Astrocyte (in vitro differentiated cells and primary cell): ENCODE measurements around the gene ART3. TPM values are rescaled to one million over a fixed set of nuclear protein-coding genes. Genes with fewer than 3 reads are reported as not detected.
A peak's percentile ranks its signal among the peaks of the same experiment; 100 is the strongest.

ENCODE experiments used
- DNase-seq: peaks from one replicate; pipeline ENCODE4 v3.0.0-alpha.2; 2010; ENCODE audit warnings: low read depth
- FAIRE-seq: peaks from 2 replicates; lab custom pipeline; 2011; peaks lifted over from hg19 to GRCh38; lab: Jason Lieb, UNC
- H2AFZ ChIP-seq: 2 replicates; pipeline ENCODE4 v1.6.0; 2012; ENCODE audit warnings: low read depth, low read length, inconsistent platforms
- H3K27ac ChIP-seq: 2 replicates; pipeline ENCODE4 v1.5.1; 2011; ENCODE audit warnings: low read depth, low read length, inconsistent platforms
- H3K27me3 ChIP-seq: 2 replicates; pipeline ENCODE4 v1.6.0; 2011; ENCODE audit warnings: low read length, inconsistent platforms; ENCODE audit not compliant: insufficient read depth
- H3K36me3 ChIP-seq: 2 replicates; pipeline ENCODE4 v1.5.1; 2011; ENCODE audit warnings: low read length, inconsistent platforms; ENCODE audit not compliant: insufficient read depth
- H3K4me1 ChIP-seq: 2 replicates; pipeline ENCODE4 v1.5.1; 2011; ENCODE audit warnings: low read length, inconsistent platforms; ENCODE audit not compliant: insufficient read depth
- H3K4me2 ChIP-seq: 2 replicates; pipeline ENCODE4 v1.6.0; 2012; ENCODE audit warnings: low read length, inconsistent platforms
- H3K4me3 ChIP-seq: 2 replicates; pipeline ENCODE4 v1.5.1; 2011; ENCODE audit warnings: low read depth, mild to moderate bottlenecking, low read length, inconsistent platforms; ENCODE audit not compliant: insufficient read depth
- H3K79me2 ChIP-seq: 2 replicates; pipeline ENCODE4 v1.6.0; 2012; ENCODE audit warnings: mild to moderate bottlenecking, low read length, inconsistent platforms; ENCODE audit not compliant: insufficient read depth
- H3K9ac ChIP-seq: 2 replicates; pipeline ENCODE4 v1.6.0; 2012; ENCODE audit warnings: mild to moderate bottlenecking, low read length, inconsistent platforms
- H3K9me3 ChIP-seq: 2 replicates; pipeline ENCODE4 v1.5.1; 2012; ENCODE audit warnings: low read depth, mild to moderate bottlenecking, low read length, inconsistent platforms; ENCODE audit not compliant: insufficient read depth
- H4K20me1 ChIP-seq: 2 replicates; pipeline ENCODE4 v1.6.0; 2012; ENCODE audit warnings: low read length, inconsistent platforms; ENCODE audit not compliant: insufficient read depth
- H3K27ac Mint-ChIP-seq: one replicate; pipeline ENCODE4 v1.8.0; 2021; ENCODE audit warnings: mild to moderate bottlenecking, mixed read lengths; ENCODE audit not compliant: unreplicated experiment
- H3K27me3 Mint-ChIP-seq: one replicate; pipeline ENCODE4 v1.8.0; 2021; ENCODE audit warnings: low read depth, mixed read lengths; ENCODE audit not compliant: unreplicated experiment
- H3K36me3 Mint-ChIP-seq: one replicate; pipeline ENCODE4 v1.8.0; 2021; ENCODE audit warnings: low read depth, mixed read lengths; ENCODE audit not compliant: unreplicated experiment
- H3K4me1 Mint-ChIP-seq: one replicate; pipeline ENCODE4 v1.8.0; 2021; ENCODE audit warnings: low read depth, mixed read lengths; ENCODE audit not compliant: unreplicated experiment
- H3K4me3 Mint-ChIP-seq: one replicate; pipeline ENCODE4 v1.8.0; 2021; ENCODE audit warnings: mild to moderate bottlenecking, moderate library complexity, mixed read lengths; ENCODE audit not compliant: unreplicated experiment
- H3K9me3 Mint-ChIP-seq: one replicate; pipeline ENCODE4 v1.8.0; 2021; ENCODE audit warnings: mild to moderate bottlenecking, mixed read lengths; ENCODE audit not compliant: unreplicated experiment
- EZH2 ChIP-seq: IDR thresholded peaks from 2 replicates; pipeline ENCODE4 v1.6.1; 2012; ENCODE audit warnings: mild to moderate bottlenecking, low read length, inconsistent platforms; ENCODE audit not compliant: insufficient read depth
- total RNA-seq: library from RNA; stranded (reverse); gene quantifications from 2 replicates; pipeline ENCODE4 v1.2.1, GENCODE V29; 2021
- TF ChIP-seq, protein P1 (sequence below): IDR thresholded peaks from 2 replicates; pipeline ENCODE4 v1.5.1; 2011; ENCODE audit warnings: low read depth, mild to moderate bottlenecking, inconsistent platforms, low read length, moderate library complexity; ENCODE audit not compliant: insufficient read depth

Gene ART3
- total RNA-seq, 1 donor from 2014 or later = not detected

DNA sequence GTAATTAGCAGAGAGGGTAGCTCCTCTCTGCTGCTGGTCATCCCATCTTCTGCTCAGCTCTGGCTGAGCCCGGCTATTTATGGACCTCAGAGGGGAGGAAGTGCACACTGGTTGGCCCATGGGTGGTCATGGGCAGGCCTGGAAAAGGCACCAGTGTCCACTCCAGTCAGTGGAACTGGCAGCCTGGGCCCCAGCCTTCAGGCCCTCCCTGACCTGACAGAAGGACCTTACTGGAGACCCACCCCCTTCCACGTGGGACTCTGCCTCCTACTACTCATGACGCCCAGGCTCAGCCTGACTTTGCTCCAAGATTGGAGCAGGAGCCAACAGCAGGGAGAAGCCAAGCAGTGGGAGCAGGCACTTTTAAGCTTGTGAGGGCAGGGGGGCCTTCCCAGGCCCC lies 8.0 kb upstream of the ART3 start:
- FAIRE-seq = no peak
- no peaks in the 10 kb centered on the region for H3K36me3 Mint-ChIP-seq
- Histone ChIP-seq H3K4me2 (no peak overlapping the region), H3K9me3 (no peaks in the 10 kb centered on the region), H3K4me1 (no peaks in the 10 kb centered on the region), H3K27me3 (peaks cover under 1% of the 10 kb centered on the region), H3K79me2 (no peaks in the 10 kb centered on the region), H3K4me3 (no peak overlapping the region), H3K27ac (no peak overlapping the region), H3K36me3 (no peaks in the 10 kb centered on the region), H2AFZ (no peak overlapping the region), H3K9ac (no peak overlapping the region), H4K20me1 (no peaks in the 10 kb centered on the region)
- no peaks in the 10 kb centered on the region for H3K4me1 Mint-ChIP-seq
- no peaks in the 10 kb centered on the region for H3K9me3 Mint-ChIP-seq
- no peak for DNase-seq
- no peak overlapping the region for H3K4me3 Mint-ChIP-seq
- TF ChIP-seq, protein P1, sequence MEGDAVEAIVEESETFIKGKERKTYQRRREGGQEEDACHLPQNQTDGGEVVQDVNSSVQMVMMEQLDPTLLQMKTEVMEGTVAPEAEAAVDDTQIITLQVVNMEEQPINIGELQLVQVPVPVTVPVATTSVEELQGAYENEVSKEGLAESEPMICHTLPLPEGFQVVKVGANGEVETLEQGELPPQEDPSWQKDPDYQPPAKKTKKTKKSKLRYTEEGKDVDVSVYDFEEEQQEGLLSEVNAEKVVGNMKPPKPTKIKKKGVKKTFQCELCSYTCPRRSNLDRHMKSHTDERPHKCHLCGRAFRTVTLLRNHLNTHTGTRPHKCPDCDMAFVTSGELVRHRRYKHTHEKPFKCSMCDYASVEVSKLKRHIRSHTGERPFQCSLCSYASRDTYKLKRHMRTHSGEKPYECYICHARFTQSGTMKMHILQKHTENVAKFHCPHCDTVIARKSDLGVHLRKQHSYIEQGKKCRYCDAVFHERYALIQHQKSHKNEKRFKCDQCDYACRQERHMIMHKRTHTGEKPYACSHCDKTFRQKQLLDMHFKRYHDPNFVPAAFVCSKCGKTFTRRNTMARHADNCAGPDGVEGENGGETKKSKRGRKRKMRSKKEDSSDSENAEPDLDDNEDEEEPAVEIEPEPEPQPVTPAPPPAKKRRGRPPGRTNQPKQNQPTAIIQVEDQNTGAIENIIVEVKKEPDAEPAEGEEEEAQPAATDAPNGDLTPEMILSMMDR = no peak
- TF ChIP-seq EZH2 = no peak
- H3K27me3 Mint-ChIP-seq = no peaks in the 10 kb centered on the region
- no peak overlapping the region for H3K27ac Mint-ChIP-seq

DNA sequence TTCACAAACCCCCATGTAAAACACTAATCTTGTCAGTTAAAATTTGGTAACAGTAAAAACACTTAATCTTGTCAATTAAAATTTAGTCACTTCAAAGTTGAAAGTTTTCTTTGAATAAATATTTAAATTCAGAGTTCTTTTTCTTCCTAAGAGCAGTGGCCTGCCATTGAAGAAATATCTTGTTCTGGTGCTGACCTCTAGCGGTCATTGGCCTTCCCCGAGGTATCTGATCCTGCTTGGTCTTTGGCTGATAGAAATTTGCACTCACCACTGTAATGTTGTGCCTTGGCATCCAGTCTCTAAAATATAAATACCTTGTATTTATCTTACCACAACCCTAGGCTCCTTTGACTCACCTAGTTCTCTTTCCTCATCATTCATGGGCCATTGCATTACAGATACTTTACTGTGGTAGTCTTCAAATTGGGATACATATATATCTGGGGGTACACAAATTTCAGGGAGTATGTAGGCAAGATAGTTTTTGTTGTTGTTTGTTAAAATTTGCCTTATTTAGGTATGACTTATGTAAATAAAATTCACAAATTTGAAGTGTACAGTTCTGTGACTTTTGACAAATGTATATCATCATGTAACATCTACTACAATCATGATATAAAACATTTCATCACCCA lies 6.7 kb upstream of the ART3 start:
- no peak overlapping the region for H2AFZ ChIP-seq
- H4K20me1 ChIP-seq = no peaks in the 10 kb centered on the region
- no peaks in the 10 kb centered on the region for H3K4me1 ChIP-seq
- no peak overlapping the region for H3K9ac ChIP-seq
- no peaks in the 10 kb centered on the region for H3K4me1 Mint-ChIP-seq
- no peak overlapping the region for H3K27ac ChIP-seq
- no peaks in the 10 kb centered on the region for H3K9me3 ChIP-seq
- no peaks in the 10 kb centered on the region for H3K36me3 ChIP-seq
- H3K27me3 ChIP-seq = no peaks in the 10 kb centered on the region
- H3K4me3 ChIP-seq = no peak overlapping the region
- H3K4me3 Mint-ChIP-seq = no peak overlapping the region
- H3K9me3 Mint-ChIP-seq = no peaks in the 10 kb centered on the region
- DNase-seq (peak; percentile 42), FAIRE-seq (no peak)
- no peak overlapping the region for H3K27ac Mint-ChIP-seq
- H3K27me3 Mint-ChIP-seq = no peaks in the 10 kb centered on the region
- no peaks in the 10 kb centered on the region for H3K36me3 Mint-ChIP-seq
- H3K4me2 ChIP-seq = no peak overlapping the region
- H3K79me2 ChIP-seq = no peaks in the 10 kb centered on the region
- TF ChIP-seq, protein P1 = peak; percentile 90
- TF ChIP-seq EZH2 = no peak

DNA sequence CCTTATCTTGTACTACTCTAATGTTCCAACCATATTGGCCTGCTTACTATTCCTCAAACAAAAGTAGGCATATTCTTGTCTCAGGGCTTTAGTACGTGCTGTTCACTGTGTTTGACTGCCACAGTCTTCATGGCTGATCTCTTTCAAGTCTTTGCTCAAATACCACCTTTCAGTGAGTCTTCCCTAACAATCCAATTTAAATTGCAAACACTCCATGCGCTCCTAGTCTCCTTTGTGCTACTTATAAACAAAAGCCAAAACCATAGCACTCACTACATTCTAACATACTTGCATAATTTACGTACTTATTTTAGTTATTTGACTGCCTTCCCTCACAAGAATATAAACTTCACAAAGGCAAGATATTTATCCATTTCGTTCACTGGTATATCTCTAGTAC lies 1.7 kb upstream of the ART3 start:
- DNase-seq (no peak), FAIRE-seq (no peak)
- Histone ChIP-seq H3K4me1 (no peaks in the 10 kb centered on the region), H4K20me1 (no peaks in the 10 kb centered on the region), H3K36me3 (no peaks in the 10 kb centered on the region), H3K9me3 (no peaks in the 10 kb centered on the region), H3K4me2 (no peak overlapping the region), H3K27me3 (no peaks in the 10 kb centered on the region), H2AFZ (no peak overlapping the region), H3K9ac (no peak overlapping the region), H3K79me2 (no peaks in the 10 kb centered on the region), H3K4me3 (no peak overlapping the region), H3K27ac (no peak overlapping the region)
- H3K9me3 Mint-ChIP-seq = no peaks in the 10 kb centered on the region
- no peaks in the 10 kb centered on the region for H3K4me1 Mint-ChIP-seq
- H3K27me3 Mint-ChIP-seq = no peaks in the 10 kb centered on the region
- H3K4me3 Mint-ChIP-seq = no peak overlapping the region
- H3K36me3 Mint-ChIP-seq = no peaks in the 10 kb centered on the region
- H3K27ac Mint-ChIP-seq = no peak overlapping the region
- TF ChIP-seq, protein P1 = no peak
- no peak for TF ChIP-seq EZH2
